GOT3 (cell line): Measurements from ENCODE around the gene KRCC1.
"Not testable (repeated sequence)": the region's sequence is repeated elsewhere in the genome, so short reads cannot be mapped to it uniquely, and the experiment has no call there.

ENCODE experiments used
- DNase-seq: peaks from one replicate; lab custom pipeline; 2025; ENCODE audit warnings: mixed read lengths; lab: John Stamatoyannopoulos, UW

KRCC1 gene

DNA sequence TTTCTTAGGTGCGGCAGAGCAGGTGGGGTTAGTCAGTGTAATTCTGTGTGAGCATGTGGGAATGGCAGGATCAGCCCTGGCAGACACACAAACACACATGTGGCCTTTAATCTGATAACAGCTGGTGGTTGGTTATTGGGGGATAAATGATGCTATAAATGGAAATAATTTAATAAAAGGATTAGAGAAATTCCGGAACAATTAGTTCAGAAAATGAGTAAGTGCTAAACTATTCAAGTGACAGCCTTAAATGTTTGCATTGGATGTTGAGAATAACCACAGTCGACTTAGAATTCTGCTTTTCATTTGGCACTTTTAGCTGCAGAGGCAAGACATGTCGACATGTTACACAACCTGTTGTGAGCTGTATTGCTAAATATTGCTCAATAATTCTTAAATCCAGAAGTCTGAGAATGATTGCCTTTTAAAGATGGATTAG is 19.3 kb upstream of the KRCC1 start:
- no peak for DNase-seq

- no peak for DNase-seq
Observed at GRCh38 chr2:88074150-88074549, 18.6 kb upstream of the KRCC1 start.

GRCh38 chr2:88071365-88071764 is 15.8 kb upstream of the KRCC1 start:
- no peak for DNase-seq

GRCh38 chr2:88070055-88070454 is 14.5 kb upstream of the KRCC1 start:
- no peak for DNase-seq

DNA sequence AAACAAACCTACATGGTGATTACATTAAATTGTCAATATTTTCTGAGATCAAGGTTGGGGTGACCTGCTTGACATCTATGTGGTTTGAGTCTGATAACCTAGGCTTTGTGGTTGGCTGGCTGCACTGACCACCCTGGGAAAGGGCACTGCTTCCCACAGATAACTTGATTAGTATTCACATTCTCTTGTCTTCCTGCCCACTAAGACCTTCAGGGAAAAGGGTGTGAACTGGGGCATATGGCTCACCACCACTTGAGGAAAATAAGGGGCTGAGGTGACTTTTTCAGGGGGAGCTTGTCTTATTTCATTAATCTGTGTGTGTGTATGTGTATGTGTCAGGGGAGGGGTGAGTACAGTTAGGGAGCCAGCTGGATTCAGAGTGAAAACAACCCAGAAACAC is 13.5 kb upstream of the KRCC1 start:
- DNase-seq, result no peak

DNA sequence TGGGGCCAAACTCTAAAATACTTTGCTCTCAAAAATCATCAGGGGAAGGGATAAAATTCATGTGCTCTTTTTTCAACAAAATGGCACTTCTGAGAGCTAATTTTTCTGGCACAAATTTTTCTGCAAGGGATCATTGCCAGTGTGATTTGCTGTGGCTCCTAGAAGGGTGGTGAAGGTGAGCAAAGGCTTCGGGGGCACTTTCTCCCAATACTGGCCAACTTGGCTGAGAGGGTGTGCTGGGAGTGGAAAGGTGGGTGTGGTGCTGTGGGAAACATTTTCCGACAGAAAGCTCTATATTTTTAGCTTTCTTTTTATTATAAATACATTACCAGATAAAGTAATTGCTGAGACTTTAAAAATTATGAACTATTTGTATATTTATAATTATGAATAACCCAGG is 12.5 kb upstream of the KRCC1 start:
- DNase-seq, result no peak

DNA sequence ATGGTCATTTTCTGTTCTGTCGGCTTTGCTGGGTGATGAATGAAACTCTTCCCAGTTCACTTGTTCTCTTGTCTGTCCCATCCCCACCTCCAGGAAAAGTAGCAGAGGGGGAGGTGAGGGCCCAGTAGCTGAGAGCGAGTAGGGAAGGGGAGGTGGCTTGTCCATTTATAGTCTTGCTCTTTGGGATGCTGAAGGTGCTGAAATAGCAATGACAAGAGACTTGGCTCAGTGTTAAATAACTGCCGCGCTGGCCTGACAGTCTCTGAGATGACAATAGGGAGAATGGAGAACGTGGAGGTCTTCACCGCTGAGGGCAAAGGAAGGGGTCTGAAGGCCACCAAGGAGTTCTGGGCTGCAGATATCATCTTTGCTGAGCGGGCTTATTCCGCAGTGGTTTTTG is 12.0 kb upstream of the KRCC1 start, which contains the start of gene SMYD1:
SMYD1 (plus strand) TSS at position 228 of the 400 bp plus-strand sequence; CDS start at position 268, 40 bp downstream.
- no peak for DNase-seq

GRCh38 chr2:88067189-88067588 is 11.6 kb upstream of the KRCC1 start:
- no peak for DNase-seq

DNA sequence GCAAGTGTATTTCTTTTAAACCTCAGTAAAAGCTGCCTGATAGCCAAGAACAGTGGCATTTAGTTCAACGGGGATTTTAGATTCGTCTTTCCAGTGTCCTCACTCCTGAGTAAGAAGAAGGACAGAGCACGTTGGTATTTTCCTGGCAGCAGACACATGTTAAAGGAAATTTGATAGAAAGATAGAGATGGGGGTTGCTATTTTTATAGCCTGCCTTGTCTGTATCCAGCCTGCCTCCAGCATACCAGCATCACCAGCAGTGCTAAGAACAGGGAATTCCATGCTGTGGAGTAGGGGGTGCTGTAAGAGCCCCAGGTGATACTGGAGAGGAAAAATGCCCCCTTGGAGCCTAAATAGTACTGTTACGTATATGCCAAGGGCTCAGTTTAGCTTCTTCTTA is 11.0 kb upstream of the KRCC1 start:
- DNase-seq, result no peak

GRCh38 chr2:88061295-88061694 is 5.7 kb upstream of the KRCC1 start:
- DNase-seq, result no peak

- DNase-seq, result no peak
Observed at GRCh38 chr2:88060907-88061275, 5.3 kb upstream of the KRCC1 start.

GRCh38 chr2:88059979-88060906 is 4.7 kb upstream of the KRCC1 start:
- DNase-seq, result no peak

- DNase-seq, result no peak
Observed at GRCh38 chr2:88058191-88058590, 2.6 kb upstream of the KRCC1 start.

GRCh38 chr2:88057437-88057844 is 1.9 kb upstream of the KRCC1 start:
- DNase-seq, result no peak

DNA sequence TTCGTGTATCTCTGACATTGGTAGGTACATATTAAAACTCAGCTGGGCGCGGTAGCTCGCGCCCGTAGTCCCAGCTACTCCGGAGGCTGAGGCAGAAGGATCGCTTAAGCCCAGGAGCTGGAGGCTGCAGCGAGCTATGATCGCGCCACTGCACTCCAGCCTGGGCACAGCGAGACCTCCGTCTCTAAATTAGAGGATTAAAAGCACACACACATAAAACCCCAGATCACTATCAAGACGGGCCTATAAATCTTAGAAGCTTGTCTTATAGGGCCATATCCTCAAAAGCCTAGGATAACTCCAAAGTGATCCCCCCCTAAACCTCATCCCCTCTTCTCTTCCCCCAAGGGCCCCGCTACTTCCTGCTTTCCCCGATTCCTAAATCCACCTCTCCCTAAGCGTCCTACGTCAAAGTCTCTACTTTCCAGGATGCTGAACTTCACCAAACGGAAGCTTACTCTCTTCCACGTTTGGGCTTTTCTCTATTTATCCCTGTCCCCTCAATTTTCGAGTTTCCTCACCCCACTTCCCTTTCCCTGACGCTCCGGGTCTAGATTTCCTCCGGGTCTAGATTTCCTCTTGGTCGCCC is 707 bp downstream of the KRCC1 start:
- DNase-seq, result no peak

GRCh38 chr2:88053934-88054781 is 1.4 kb downstream of the KRCC1 start:
- no peak for DNase-seq

DNA sequence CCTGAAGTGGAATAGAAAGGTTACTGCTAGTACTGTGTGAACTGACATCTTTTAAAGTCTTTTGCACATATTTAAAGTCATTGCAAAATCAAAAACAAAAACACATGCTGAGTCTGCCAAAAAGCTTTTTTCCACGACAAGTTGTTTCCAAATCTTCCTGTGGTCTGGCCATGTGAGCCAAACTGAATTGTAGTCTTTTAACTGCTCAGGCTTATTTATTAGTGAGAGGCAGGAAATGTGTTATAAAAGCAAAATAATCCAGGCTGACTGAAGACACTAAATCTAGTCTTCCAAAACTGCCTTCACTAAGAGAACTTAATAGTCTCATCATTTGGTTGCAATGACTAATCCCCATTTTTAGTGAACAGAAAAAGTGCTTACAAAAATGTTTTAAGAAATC is 2.3 kb downstream of the KRCC1 start:
- DNase-seq, result no peak

DNA sequence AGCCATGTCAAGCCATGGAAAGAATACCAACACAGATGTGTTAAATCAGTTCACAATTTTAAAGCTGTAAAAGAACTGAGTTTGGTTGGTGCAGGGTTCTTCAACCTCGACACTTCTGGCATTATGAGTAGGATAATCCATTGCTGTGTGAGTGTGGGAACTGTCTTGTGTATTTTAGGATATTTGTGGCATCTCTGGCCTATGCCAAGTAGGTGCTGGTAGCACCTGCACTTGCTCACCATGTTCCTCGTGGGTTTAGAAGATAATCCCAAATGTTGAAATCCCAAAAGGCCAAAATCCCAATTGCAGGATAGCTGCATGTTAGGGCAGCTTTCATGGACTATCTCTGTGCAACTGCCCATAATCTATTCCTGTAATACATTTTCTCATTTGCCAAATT is 3.8 kb downstream of the KRCC1 start:
- DNase-seq, result no peak

GRCh38 chr2:88049622-88050021 is 6.0 kb downstream of the KRCC1 start:
- no peak for DNase-seq

- no peak for DNase-seq
Observed at GRCh38 chr2:88048541-88048940, 7.0 kb downstream of the KRCC1 start.

- not testable (repeated sequence) for DNase-seq
Observed at GRCh38 chr2:88045561-88045960, 10.0 kb downstream of the KRCC1 start.

DNA sequence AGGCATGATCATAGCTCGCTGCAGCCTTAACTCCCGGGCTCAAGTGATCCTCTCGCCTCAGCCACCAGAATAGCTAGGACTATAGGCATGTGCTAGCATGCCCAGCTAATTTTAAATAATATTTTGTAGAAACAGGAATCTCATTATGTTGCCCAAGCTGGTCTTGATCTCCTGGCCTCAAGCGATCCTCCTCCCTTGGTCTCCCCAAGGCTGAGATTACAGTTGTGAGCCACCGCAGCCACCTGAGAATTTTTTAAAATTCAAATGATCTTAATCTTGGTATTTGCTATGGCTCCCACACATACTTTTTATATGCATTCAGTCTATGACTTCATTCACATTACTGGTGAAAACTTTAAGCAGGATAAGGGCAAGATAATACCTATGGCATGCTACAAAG is 13.1 kb downstream of the KRCC1 start:
- no peak for DNase-seq
